HT-29 (cell line): ENCODE measurements around the gene OR6B1. TPM values are rescaled to one million over a fixed set of nuclear protein-coding genes. Genes with fewer than 3 reads are reported as not detected.
"Not testable (repeated sequence)": the region's sequence is repeated elsewhere in the genome, so short reads cannot be mapped to it uniquely, and the experiment has no call there.

ENCODE experiments used
- DNase-seq: peaks from one replicate; pipeline ENCODE4 v3.0.0-alpha.2; 2015; ENCODE audit warnings: low spot score
- total RNA-seq: library from RNA; depleted of rRNA; stranded (reverse); fragments of >200 nt; shearing (Covaris generic); gene quantifications from 2 replicates; pipeline ENCODE4 v1.2.3, GENCODE V29; 2014; rRNA removed

OR6B1 gene
- total RNA-seq, 1 experiment from 2014 or later: not detected

DNA sequence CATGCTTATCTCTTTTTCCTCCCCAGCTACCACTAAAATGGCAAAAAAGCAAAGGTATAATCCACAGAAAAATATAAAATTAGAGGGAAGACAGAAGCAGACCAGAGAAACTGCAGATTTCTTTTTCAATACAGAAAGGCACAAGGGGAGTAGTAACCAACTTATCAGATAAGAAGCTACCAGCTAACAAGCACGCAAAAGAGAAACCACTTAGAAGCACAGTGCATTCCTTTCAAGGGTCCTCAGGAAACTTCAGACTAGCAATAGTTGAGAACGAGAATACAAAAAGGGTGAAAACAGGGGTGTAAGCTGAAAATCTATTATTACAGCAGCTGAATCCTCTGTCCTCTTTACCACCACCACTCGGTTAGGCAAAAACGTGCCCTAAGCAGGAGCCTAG is 38.8 kb downstream of the OR6B1 start:
- DNase-seq: no peak

DNA sequence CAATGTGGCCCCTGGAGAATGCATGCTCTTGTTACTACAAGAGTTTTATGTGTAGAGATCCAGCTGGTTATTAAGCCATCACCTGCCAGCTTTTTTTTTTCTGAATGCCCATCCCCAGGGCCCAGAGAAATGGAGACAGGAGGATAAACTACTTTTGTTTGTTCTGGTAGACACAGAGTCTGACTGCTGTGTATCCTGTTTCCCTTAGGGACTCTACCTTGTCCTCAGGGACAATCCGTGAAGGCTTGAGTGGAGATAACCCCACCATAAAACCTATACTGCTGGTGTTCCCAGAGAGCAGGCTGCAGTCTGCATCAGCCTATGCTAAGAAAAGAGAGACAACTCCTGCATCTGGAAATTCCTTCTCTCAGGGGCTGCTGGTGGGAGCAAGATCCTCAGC is 48.5 kb downstream of the OR6B1 start, which contains the start of gene OR2A5:
TSS of gene OR2A5 (plus strand) at position 301 of the 400 bp plus-strand sequence. CDS start 1,454 bp downstream, outside the sequence.
- no peak for DNase-seq

DNA sequence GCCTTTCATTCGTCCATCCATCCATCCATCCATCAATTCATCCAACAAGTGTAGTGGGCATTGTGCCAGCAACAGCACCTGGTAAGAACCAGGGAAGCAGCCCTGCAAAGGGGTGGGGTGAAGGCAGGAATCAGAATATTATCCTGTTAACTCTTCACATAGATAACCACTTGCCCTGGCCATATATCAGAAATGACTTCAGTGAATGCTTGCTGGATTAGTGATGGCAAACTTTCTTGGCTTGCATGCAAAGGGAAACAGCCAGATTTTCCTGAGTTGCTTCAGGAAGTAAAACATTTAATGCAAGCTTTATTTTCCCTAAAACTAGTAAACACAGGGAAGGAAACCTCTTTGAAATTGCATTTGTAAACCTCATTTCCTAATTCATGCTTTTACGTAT is 49.4 kb downstream of the OR6B1 start:
- no peak for DNase-seq

GRCh38 chr7:144050093-144050492 is 50.0 kb downstream of the OR6B1 start:
- DNase-seq: no peak

GRCh38 chr7:144050884-144051283 is 50.8 kb downstream of the OR6B1 start:
- not testable (repeated sequence) for DNase-seq

DNA sequence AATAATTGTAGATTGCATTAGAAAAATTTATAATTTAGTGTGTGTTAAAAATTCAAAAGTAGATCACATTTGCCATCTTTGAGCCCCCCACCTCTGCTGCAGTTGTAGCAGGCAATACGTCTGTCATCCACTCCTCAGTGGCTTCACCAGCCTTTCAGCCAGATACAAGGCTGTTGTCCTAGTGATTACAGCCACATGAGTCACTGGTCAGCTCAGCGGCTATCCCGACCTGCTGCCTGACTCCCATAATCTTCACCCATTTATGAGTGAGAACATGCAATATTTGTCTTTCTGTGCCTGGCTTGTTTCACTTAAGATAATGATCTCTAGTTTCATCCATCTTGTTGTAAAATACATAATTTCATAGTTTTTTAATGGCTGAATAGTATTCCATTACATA is 57.8 kb downstream of the OR6B1 start:
- peak; percentile 10 for DNase-seq

Other genes with a start within 250 kb of the OR6B1 start
- not detected in 2 replicates for gene CTAGE6, start 242.6 kb upstream of the OR6B1 start, total RNA-seq
- 17.4 and 22.4 TPM in 2 replicates for gene TCAF1, start 98.1 kb upstream of the OR6B1 start, total RNA-seq
- not detected in 2 replicates for gene OR2F2, start 65.1 kb upstream of the OR6B1 start, total RNA-seq
- gene OR2F1, start 45.5 kb upstream of the OR6B1 start, total RNA-seq: not detected in 2 replicates
- not detected in 2 replicates for gene OR2A5, start 48.6 kb downstream of the OR6B1 start, total RNA-seq
- not detected in 2 replicates for gene OR2A25, start 69.5 kb downstream of the OR6B1 start, total RNA-seq
- gene OR2A12, start 86.0 kb downstream of the OR6B1 start, total RNA-seq: not detected in 2 replicates
- gene OR2A2, start 109.3 kb downstream of the OR6B1 start, total RNA-seq: not detected in 2 replicates
- not detected in 2 replicates for gene OR2A14, start 122.9 kb downstream of the OR6B1 start, total RNA-seq
- 3.8 and 3.9 TPM in 2 replicates for gene CTAGE4, start 183.1 kb downstream of the OR6B1 start, total RNA-seq
- 7.5 and 12.7 TPM in 2 replicates for gene ARHGEF35, start 195.5 kb downstream of the OR6B1 start, total RNA-seq
- not detected in 2 replicates for gene OR2A42, start 239.3 kb downstream of the OR6B1 start, total RNA-seq